ENCODE results near the gene CDKAL1. TPM values are rescaled to one million over a fixed set of nuclear protein-coding genes. Genes with fewer than 3 reads are reported as not detected.
"Not testable (repeated sequence)": the region's sequence is repeated elsewhere in the genome, so short reads cannot be mapped to it uniquely, and the experiment has no call there.

CDKAL1 gene
- total RNA-seq, 2 donors from 2014 or later, result 23.5 to 26.4 TPM

DNA sequence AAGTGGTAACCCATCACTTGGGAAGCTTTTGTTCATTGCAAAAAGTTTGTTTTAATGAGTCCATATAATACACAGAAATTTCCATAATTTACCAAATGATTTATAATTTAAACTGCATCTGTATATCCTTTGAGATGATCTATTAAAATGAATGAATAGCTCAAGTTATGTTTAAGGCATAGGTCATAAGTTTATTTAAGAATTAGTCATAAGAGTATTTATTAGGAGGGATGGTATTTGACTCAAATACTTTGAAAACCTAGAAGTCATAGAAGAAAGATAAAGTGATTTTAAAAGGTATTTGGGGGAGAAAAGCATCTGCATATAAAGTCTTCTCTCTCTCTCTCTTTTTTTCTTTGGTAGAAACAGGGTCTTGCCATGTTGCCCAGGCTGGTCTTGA lies 388.5 kb downstream of the CDKAL1 start:
- no peaks in the 10 kb centered on the region for H3K27me3 Mint-ChIP-seq (ENCODE audit: insufficient read depth)
- H3K9me3 ChIP-seq (ENCODE audit: control insufficient read depth, low read length), result no peaks in the 10 kb centered on the region
- H3K4me3 Mint-ChIP-seq, result no peak overlapping the region
- H3K27me3 ChIP-seq (ENCODE audit: control insufficient read depth, insufficient read depth, low read length, poor library complexity, severe bottlenecking), result no peaks in the 10 kb centered on the region
- no peak overlapping the region for H3K9ac ChIP-seq (ENCODE audit: extremely low read depth, low read length, poor library complexity, severe bottlenecking)
- peaks cover 2% of the 10 kb centered on the region for H3K4me1 ChIP-seq (ENCODE audit: control insufficient read depth, insufficient read depth, low read length)
- peaks cover 9% of the 10 kb centered on the region for H3K4me1 Mint-ChIP-seq
- no peak for DNase-seq
- TF ChIP-seq, protein P1, sequence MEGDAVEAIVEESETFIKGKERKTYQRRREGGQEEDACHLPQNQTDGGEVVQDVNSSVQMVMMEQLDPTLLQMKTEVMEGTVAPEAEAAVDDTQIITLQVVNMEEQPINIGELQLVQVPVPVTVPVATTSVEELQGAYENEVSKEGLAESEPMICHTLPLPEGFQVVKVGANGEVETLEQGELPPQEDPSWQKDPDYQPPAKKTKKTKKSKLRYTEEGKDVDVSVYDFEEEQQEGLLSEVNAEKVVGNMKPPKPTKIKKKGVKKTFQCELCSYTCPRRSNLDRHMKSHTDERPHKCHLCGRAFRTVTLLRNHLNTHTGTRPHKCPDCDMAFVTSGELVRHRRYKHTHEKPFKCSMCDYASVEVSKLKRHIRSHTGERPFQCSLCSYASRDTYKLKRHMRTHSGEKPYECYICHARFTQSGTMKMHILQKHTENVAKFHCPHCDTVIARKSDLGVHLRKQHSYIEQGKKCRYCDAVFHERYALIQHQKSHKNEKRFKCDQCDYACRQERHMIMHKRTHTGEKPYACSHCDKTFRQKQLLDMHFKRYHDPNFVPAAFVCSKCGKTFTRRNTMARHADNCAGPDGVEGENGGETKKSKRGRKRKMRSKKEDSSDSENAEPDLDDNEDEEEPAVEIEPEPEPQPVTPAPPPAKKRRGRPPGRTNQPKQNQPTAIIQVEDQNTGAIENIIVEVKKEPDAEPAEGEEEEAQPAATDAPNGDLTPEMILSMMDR (conservative IDR thresholded peaks at IDR 0.05), result no peak
- no peaks in the 10 kb centered on the region for H3K36me3 Mint-ChIP-seq (ENCODE audit: low read depth)
- H3K9me3 Mint-ChIP-seq, result no peaks in the 10 kb centered on the region
- H3K27ac Mint-ChIP-seq, result no peak overlapping the region
- H3K27ac ChIP-seq (ENCODE audit: low read depth, low read length), result no peak overlapping the region
- H3K4me3 ChIP-seq (ENCODE audit: low read length), result no peak overlapping the region
- H3K36me3 ChIP-seq (ENCODE audit: control insufficient read depth, insufficient read depth, low read length), result no peaks in the 10 kb centered on the region

DNA sequence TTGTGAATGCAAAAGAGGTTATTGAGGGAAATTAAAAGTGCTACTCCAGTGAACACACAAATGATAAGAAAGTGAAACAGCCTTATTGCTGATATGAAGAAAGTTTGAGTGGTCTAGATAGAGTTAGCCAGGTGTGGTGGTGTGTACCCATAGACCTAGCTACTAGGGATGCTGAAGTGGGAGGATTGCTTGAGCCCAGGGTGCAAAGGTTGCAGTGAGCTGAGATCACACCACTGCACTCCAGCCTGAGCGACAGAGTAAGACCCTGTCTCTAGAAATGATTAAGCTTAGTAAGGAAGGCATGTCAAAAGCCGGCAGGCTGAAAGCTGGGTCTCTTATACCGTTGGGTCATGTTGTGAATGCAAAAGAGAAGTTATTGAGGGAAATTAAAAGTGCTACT lies 389.8 kb downstream of the CDKAL1 start:
- H3K27ac Mint-ChIP-seq; H3K4me3 ChIP-seq (ENCODE audit: low read length); H3K4me3 Mint-ChIP-seq; H3K36me3 Mint-ChIP-seq (ENCODE audit: low read depth); H3K9me3 Mint-ChIP-seq; H3K9ac ChIP-seq (ENCODE audit: extremely low read depth, low read length, poor library complexity, severe bottlenecking); H3K27me3 Mint-ChIP-seq (ENCODE audit: insufficient read depth); H3K4me1 Mint-ChIP-seq; DNase-seq; H3K9me3 ChIP-seq (ENCODE audit: control insufficient read depth, low read length); H3K27ac ChIP-seq (ENCODE audit: low read depth, low read length); H3K4me1 ChIP-seq (ENCODE audit: control insufficient read depth, insufficient read depth, low read length); H3K36me3 ChIP-seq (ENCODE audit: control insufficient read depth, insufficient read depth, low read length); H3K27me3 ChIP-seq (ENCODE audit: control insufficient read depth, insufficient read depth, low read length, poor library complexity, severe bottlenecking): not testable (repeated sequence)
- 87 to 93% methylated on average over 3 of the region's 3 CpGs for WGBS, 2 experiments (ENCODE audit: insufficient coverage in 1 of 2, insufficient read length in 1 of 2)

DNA sequence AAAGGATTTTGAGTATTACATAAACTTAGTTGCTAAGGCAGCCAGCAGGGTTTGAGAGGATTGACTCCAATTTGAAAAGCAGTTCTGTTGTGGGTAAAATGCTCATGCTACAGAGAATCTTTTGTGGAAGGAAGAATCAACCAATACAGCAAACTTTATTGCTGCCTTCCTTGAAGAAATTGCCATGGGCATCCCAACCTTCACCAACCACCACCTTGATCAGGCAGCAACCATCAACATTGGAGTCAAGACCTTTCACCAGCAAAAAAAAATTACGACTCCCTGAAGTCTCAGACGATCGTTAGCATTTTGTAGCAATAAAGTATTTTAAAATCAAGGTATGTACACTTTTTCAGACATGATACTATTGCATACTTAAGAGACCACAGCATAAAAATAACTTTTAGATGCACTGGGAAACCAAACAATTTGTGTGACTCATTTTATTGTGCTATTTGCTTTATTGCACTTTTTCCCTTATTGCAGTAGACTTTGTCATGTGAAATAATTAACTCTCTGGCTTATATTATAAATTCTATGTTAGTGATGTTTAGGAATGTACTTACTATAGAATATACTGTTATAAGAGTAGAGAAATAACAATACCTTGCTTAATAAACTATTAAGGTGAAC lies 390.8 kb downstream of the CDKAL1 start:
- Histone ChIP-seq H3K27ac (ENCODE audit: low read depth, low read length) (no peak overlapping the region), H3K36me3 (ENCODE audit: control insufficient read depth, insufficient read depth, low read length) (no peaks in the 10 kb centered on the region), H3K27me3 (ENCODE audit: control insufficient read depth, insufficient read depth, low read length, poor library complexity, severe bottlenecking) (no peaks in the 10 kb centered on the region), H3K9ac (ENCODE audit: extremely low read depth, low read length, poor library complexity, severe bottlenecking) (no peak overlapping the region), H3K4me3 (ENCODE audit: low read length) (no peak overlapping the region), H3K9me3 (ENCODE audit: control insufficient read depth, low read length) (no peaks in the 10 kb centered on the region), H3K4me1 (ENCODE audit: control insufficient read depth, insufficient read depth, low read length) (no peaks in the 10 kb centered on the region)
- WGBS, 2 experiments (ENCODE audit: insufficient coverage in 1 of 2, insufficient read length in 1 of 2), result 98% methylated on average over 3 of the region's 3 CpGs; no CpG with 5 or more reads in 1 of the 2 experiments
- H3K9me3 Mint-ChIP-seq, result no peaks in the 10 kb centered on the region
- H3K4me1 Mint-ChIP-seq, result peaks cover under 1% of the 10 kb centered on the region
- no peaks in the 10 kb centered on the region for H3K36me3 Mint-ChIP-seq (ENCODE audit: low read depth)
- H3K27me3 Mint-ChIP-seq (ENCODE audit: insufficient read depth), result no peaks in the 10 kb centered on the region
- TF ChIP-seq, protein P1 (conservative IDR thresholded peaks at IDR 0.05), result no peak
- H3K4me3 Mint-ChIP-seq, result no peak overlapping the region
- no peak overlapping the region for H3K27ac Mint-ChIP-seq
- DNase-seq, result no peak

All from endodermal cell (in vitro differentiated cells).